Fibroblast of skin of abdomen (primary cell): ENCODE results near the gene SLC66A1. TPM values are rescaled to one million over a fixed set of nuclear protein-coding genes. Genes with fewer than 3 reads are reported as not detected.
A peak's percentile ranks its signal among the peaks of the same experiment; 100 is the strongest.
"Not testable (repeated sequence)": the region's sequence is repeated elsewhere in the genome, so short reads cannot be mapped to it uniquely, and the experiment has no call there.

Experiments
- DNase-seq: peaks from one replicate; pipeline ENCODE4 v3.0.0-alpha.2; 2013
- polyA plus RNA-seq, 2 experiments: library from polyadenylated mRNA; unstranded; fragments of 120-200 nt; gene quantifications; one replicate each; pipeline ENCODE4 v1.2.1, GENCODE V29; 2013; ENCODE audit not compliant: insufficient read length in 2 of 2

The SLC66A1 gene
- 13.2 TPM for polyA plus RNA-seq (2013, experiment 1 of 2; ENCODE audit: insufficient read length)
- polyA plus RNA-seq (2013, experiment 2 of 2; ENCODE audit: insufficient read length): 14.8 TPM

- DNase-seq: peak; percentile 91
Measured at GRCh38 chr1:19311931-19312781, at the start of gene SLC66A1, which contains the start of gene AKR7A2. Gene SLC66A1 (plus strand): TSS chr1:19312326. CDS start chr1:19317678, 5,352 bp downstream. Gene AKR7A2 (minus strand): TSS chr1:19312144. CDS start chr1:19312124, 20 bp downstream.

- no peak for DNase-seq
Measured at GRCh38 chr1:19262744-19263143, 49.4 kb upstream of the SLC66A1 start.

- no peak for DNase-seq
Measured at GRCh38 chr1:19268445-19268844, 43.7 kb upstream of the SLC66A1 start.

- not testable (repeated sequence) for DNase-seq
Measured at GRCh38 chr1:19269427-19270342, 42.4 kb upstream of the SLC66A1 start.

GRCh38 chr1:19270343-19270730, 41.8 kb upstream of the SLC66A1 start:
- not testable (repeated sequence) for DNase-seq

DNA sequence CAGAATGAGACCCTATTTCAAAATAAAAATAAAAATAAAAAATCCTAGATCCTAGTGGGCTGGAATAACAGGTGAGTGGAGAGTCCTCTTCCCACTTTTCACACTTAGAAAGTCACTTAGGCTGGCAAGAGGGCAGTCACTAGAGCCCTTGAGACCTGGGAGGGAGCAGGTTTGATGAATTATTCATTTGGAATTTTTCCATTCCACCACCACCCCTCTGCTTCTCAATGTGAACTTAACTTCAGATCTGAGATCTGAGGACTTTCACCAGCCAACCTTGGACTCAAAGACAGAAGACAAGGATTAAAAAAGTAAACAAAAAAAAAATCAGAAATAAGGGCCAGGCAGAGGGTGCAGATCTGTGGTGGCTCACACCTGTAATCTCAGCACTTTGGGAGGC, 40.1 kb upstream of the SLC66A1 start:
- no peak for DNase-seq

GRCh38 chr1:19273106-19273843, 38.9 kb upstream of the SLC66A1 start:
- no peak for DNase-seq

DNA sequence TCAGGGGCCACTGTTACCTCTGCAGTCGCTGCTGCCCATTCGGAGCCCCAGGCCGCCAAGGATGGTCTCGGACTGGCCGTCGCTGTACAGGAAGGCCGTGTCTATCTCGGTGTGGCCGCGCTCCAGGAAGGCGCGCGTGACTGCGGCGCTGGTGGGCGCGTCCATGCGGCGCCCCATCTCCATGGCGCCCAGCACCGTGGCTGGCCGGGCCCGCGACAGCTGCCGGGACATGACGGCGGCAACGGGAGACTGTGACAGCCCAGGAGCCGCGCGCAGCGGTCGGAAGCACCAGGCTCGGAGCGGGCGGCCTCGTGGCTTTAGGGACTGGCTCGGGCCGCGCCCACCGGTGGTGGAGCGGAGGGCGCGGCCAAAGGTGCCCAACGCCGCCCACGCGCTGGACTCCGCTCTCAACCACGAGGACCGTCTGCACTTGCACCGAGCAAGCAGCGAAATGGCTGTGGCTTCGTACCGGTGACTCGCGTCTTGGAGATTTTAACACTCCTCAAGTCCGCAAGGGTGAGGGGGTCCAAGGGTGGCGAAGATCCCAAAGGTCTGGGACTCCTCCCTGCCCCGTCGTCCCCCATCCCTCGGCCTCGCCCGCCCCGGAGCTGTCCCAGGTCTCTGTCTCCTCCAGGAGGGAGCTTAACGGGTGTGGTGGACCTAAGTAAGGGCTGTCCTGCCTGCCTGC, 38.1 kb upstream of the SLC66A1 start:
- DNase-seq: not testable (repeated sequence)

DNA sequence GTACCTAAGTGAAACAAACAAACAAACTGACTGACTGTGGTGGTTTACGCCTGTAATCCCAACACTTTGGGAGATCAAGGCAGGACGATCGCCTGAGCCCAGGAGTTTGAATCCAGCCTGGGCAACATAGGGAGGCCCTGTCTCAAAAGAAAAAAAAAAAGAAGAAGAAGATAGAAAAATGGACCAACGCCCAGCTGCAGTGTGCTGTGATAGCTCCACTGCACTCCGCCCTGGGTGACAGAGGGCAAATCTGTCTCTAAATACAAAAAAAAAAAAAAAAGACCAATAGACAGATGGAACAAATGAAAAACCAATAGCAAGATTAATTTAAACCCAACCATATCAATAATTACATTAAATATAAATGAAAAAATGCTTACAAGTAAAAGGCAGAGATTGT, 37.5 kb upstream of the SLC66A1 start:
- DNase-seq: no peak

DNA sequence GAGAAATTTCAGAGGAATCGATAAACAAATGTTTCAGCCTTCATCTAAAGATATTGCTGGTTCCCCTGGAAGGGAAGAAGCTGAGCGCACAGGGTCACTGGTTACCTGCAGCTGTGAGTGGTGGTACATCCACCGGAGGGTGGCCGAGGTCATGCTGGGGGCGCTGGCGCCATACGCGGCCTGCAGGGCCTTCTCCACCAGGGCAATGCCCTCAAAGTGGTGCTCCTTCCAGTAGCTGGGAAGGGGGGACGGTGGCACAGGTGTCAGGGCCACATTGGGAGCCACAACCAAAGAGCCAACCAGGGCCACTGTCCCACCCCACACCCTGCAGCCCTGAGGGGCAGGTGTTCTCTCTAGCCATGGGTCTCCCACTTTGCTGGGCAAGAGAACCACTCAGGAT, 28.2 kb upstream of the SLC66A1 start:
- no peak for DNase-seq

DNA sequence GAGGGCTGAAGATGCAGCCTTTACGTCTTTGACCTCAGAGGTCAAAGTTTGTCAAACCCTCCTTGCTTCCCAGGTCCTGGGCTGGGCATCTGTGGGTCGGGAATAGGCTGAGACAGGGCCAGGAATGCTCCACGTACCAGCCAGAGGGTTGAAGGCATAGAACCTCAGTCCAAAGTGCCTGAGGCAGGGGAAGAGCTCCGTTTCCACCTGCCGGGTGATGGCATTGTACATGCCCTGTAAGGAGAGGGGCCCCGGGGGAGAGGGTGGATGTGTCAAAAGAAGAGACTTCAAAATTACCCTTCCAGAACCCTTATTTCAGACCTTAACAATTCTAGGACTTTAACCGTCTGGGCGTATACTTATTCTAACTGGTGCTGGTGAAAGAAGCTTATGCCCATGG, 27.2 kb upstream of the SLC66A1 start:
- no peak for DNase-seq

GRCh38 chr1:19285366-19285765, 26.8 kb upstream of the SLC66A1 start:
- not testable (repeated sequence) for DNase-seq

GRCh38 chr1:19285807-19286206, 26.3 kb upstream of the SLC66A1 start:
- not testable (repeated sequence) for DNase-seq

DNA sequence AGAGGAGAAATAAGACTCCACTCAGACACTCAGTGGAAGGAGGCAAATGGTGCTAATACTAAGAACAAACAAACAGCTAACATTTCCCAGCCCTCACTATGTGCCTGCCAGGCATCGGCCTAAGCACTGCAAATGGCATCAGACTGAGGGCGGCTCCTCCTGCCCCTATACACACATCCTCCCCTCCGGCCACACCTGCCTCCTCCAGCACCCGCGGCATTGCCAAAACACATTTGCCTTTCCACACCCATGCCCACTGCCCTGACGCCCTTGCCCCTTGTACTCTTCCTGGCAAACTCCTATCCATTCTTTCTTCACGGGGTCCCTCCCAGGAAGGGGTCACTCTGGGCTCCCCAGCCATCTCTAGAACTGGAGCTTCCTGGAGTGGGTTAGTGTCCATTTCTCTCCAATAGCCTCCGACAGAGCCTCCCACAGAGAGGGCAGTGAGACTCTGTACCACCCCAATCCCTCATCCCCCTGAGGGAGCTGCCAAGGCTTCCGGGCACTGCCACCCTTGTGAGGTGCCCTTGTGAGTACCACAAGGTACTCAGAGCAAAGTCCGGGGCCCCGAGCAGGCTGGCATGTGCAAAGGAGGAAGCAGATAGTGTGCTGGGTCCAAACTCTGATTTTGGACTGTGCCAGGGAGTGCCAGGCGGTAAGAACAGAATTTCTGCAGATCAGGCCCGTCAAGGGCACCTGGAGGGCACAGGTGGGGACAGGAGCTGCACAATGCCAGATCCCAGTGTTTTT, 24.5 kb upstream of the SLC66A1 start:
- DNase-seq: no peak

DNA sequence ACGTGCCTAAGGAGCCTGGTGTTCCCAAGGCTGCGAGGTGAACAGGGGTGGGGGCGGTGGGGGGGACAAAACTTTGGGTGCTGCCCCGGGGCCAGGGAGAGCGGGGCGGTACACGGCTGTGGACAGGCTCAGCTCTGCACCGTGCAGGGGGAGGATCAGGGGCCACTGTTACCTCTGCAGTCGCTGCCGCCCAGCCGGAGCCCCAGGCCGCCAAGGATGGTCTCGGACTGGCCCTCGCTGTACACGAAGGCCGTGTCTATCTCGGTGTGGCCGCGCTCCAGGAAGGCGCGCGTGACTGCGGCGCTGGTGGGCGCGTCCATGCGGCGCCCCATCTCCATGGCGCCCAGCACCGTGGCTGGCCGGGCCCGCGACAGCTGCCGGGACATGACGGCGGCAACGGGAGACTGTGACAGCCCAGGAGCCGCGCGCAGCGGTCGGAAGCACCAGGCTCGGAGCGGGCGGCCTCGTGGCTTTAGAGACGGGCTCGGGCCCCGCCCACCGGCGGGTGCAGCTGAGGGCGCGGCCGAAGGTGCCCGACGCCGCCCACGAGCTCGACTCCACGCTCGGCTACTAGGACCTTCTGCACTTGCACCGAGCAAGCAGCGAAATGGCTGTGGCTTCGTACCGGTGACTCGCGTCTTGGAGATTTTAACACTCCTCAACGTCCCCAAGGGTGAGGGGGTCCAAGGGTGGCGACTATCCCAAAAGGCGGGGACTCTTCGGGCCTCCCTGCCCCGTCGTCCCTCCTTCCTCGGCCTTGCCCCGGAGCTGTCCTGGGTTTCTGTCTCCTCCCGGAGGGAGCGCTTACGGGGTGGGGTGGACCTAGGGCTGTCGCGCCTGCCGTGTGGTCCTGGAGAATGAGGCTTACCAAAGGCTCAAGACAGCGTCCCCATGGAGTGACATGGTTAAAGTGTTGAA, 23.5 kb upstream of the SLC66A1 start, which contains the start of gene AKR7A3:
TSS of gene AKR7A3 (minus strand) at position 447 of the 918 bp plus-strand sequence. CDS start at position 386, 61 bp downstream.
- not testable (repeated sequence) for DNase-seq

DNA sequence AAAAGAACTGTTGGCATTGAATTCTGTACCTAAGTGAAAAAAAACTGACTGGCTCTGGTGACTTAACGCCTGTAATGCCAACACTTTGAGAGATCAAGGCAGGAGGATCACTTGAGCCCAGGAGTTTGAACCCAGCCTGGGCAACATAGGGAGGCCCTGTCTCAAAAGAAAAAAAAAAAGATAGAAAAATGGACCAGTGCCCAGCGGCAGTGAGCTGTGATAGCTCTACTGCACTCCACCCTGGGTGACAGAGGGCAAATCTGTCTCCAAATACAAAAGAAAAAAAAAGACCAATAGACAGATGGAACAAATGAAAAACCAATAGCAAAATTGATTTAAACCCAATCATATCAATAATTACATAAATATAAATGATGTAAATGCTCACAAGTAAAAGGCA, 22.9 kb upstream of the SLC66A1 start:
- DNase-seq: no peak

DNA sequence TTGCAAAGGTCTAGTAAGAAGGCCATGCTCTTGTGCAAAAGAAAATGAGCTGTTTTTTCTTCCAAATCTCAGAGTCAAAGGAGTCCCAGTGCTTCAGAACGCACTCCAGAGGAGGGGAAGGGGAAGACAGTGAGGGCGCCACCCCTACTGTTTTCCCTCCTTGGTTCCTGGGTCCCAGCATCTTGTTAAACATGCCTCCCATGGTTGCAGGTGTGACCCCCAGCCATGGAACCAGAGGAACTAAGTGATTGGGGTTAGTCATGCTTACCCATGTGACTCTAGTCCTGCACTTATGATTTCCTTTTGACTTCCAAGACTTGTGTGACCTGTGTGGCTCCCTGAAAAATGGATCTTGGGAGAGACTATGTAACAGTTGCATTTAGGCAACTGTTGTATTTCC, 17.5 kb upstream of the SLC66A1 start:
- DNase-seq: no peak

- no peak for DNase-seq
Measured at GRCh38 chr1:19300211-19300610, 11.9 kb upstream of the SLC66A1 start.

DNA sequence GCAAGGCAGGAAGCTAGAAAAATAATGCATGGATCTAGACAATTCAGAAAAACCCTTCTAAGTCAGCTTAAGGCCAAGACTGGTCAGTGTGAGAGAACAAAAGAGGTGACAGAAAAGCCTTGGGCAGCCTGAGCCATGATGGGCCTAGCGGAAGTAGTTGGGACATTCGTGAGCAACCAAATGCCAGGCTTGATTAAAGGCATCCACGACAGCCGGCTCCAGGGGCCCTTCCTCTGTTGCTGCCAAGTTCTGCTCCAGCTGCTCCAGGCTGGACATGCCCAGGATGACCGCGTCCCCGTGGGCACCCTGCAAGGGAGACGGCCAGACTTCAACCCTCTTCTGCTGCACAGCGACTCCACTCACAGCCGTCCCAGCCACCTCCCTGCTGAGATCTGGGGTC, 8.0 kb upstream of the SLC66A1 start:
- DNase-seq: not testable (repeated sequence)

GRCh38 chr1:19305880-19306279, 6.2 kb upstream of the SLC66A1 start:
- DNase-seq: no peak
